Common myeloid progenitor, CD34-positive (primary cell): Measurements from ENCODE around the gene INSM2.

Experiments used
- CTCF ChIA-PET: fragments of 350-600 bp; sonication (Branson Sonifier 250); formaldehyde crosslinking; loops from one replicate; lab custom pipeline; 2021; ENCODE audit warnings: antibody characterized with exemption; lab: Charles Lee
- POLR2A ChIA-PET: fragments of 350-600 bp; sonication (Branson Sonifier 250); formaldehyde crosslinking; loops from one replicate; lab custom pipeline; 2021; ENCODE audit warnings: antibody characterized with exemption; lab: Charles Lee
- DNase-seq, 3 donors: peaks; one replicate each; pipeline versions ENCODE4 v3.0.0 to v3.0.0-alpha.2; 2013
- H3K27ac ChIP-seq, 2 experiments: 1 replicate in 1 of 2; 2 replicates in 1 of 2; pipeline ENCODE4 v1.7.0; 2013; ENCODE audit warnings: inconsistent platforms in 2 of 2, low read length in 2 of 2, mild to moderate bottlenecking in 2 of 2, low read depth in 1 of 2, moderate library complexity in 1 of 2; ENCODE audit not compliant: severe bottlenecking in 2 of 2, insufficient read depth in 1 of 2, poor library complexity in 1 of 2
- H3K27me3 ChIP-seq, 5 experiments: replicated peaks in 2 of 5; 1 replicate in 3 of 5; 2 replicates in 2 of 5; pipeline versions ENCODE4 v1.6.1 to v1.7.0; 2013; ENCODE audit warnings: low read length in 4 of 5, mild to moderate bottlenecking in 2 of 5, moderate library complexity in 2 of 5, inconsistent platforms in 1 of 5; ENCODE audit not compliant: insufficient read depth in 5 of 5, control insufficient read depth in 4 of 5
- H3K36me3 ChIP-seq, 4 experiments: 1 replicate in 2 of 4; 2 replicates in 2 of 4; pipeline versions ENCODE4 v1.6.1 to v1.7.0; 2013; ENCODE audit warnings: low read length in 3 of 4, control low read depth in 1 of 4, mild to moderate bottlenecking in 1 of 4; ENCODE audit not compliant: control insufficient read depth in 4 of 4, insufficient read depth in 4 of 4
- H3K4me1 ChIP-seq, 4 experiments: 1 replicate in 3 of 4; 2 replicates in 1 of 4; pipeline versions ENCODE4 v1.6.1 to v1.7.1; 2013; ENCODE audit warnings: low read length in 3 of 4, mild to moderate bottlenecking in 3 of 4, control low read depth in 1 of 4, inconsistent platforms in 1 of 4, moderate library complexity in 1 of 4; ENCODE audit not compliant: control insufficient read depth in 4 of 4, insufficient read depth in 4 of 4; ENCODE audit errors: control extremely low read depth in 1 of 4
- H3K4me3 ChIP-seq, 7 experiments: 1 replicate in 4 of 7; 2 replicates in 3 of 7; pipeline versions ENCODE4 v1.5.1 to v1.7.0; 2013; ENCODE audit warnings: mild to moderate bottlenecking in 7 of 7, low read length in 6 of 7, moderate library complexity in 6 of 7, inconsistent platforms in 2 of 7, low read depth in 2 of 7, control low read depth in 1 of 7; ENCODE audit not compliant: insufficient read depth in 4 of 7, control insufficient read depth in 1 of 7; ENCODE audit errors: extremely low read depth in 1 of 7
- H3K9me3 ChIP-seq, 5 experiments: 1 replicate in 4 of 5; 2 replicates in 1 of 5; pipeline versions ENCODE4 v1.6.1 to v1.7.1; 2013; ENCODE audit warnings: low read length in 4 of 5, mild to moderate bottlenecking in 2 of 5, inconsistent platforms in 1 of 5, low read depth in 1 of 5, moderate library complexity in 1 of 5; ENCODE audit not compliant: control insufficient read depth in 4 of 5, insufficient read depth in 2 of 5; ENCODE audit errors: control extremely low read depth in 1 of 5
- WGBS: methylation state at CpG from one replicate; pipeline ENCODE4 v1.1.5; 2013; ENCODE audit not compliant: insufficient coverage; 5-methylcytosine and 5-hydroxymethylcytosine counted together

Gene INSM2

GRCh38 chr14:35543006-35543405 is 9.0 kb downstream of the INSM2 start:
- Histone ChIP-seq H3K9me3 (no peaks in the 10 kb centered on the region), H3K4me3 (no peak overlapping the region), H3K27me3 (no peaks in the 10 kb centered on the region), H3K36me3 (peaks cover 0 to 3% (median 0%) of the 10 kb centered on the region in 4 experiments), H3K4me1 (no peaks in the 10 kb centered on the region), H3K27ac (no peak overlapping the region)
- no peak for DNase-seq
- ChIA-PET POLR2A (no interaction called here), CTCF (interaction anchor here (0.7 to 1.2 kb wide), 2 partner anchors 9 to 32 kb away, joined by 3 to 4 read pairs; no protein-coding TSS in a partner anchor)
- 100% methylated on average over 4 of the region's 5 CpGs for WGBS

- POLR2A ChIA-PET: no interaction called here
Observed at GRCh38 chr14:35549551-35549950, 15.6 kb downstream of the INSM2 start.

DNA sequence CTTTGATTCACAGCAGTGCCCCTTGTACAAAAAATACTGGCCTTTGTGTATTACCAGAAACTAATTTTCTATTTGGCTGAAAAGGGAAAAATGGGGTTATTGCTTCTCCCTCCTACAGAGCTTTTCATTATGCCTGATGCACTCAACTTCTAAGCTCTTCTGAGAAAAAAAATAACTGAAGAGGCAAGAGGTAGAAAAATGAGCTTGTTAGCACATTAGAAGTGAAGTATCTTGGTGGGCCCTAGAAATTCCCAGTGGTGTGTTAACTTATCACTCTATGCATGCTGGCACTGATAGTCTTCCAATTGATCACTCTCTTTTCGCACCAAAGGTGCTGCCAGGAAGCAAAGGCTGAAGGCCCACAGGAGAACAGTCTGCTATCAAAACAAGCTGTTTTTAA is 17.1 kb downstream of the INSM2 start:
- no peaks in the 10 kb centered on the region for H3K4me1 ChIP-seq
- H3K4me3 ChIP-seq: no peak overlapping the region
- no peaks in the 10 kb centered on the region for H3K27me3 ChIP-seq
- POLR2A ChIA-PET: no interaction called here
- H3K36me3 ChIP-seq: no peaks in the 10 kb centered on the region
- H3K9me3 ChIP-seq: no peaks in the 10 kb centered on the region
- CTCF ChIA-PET: interaction anchor here (0.6 kb wide), 1 partner anchor 1598 kb away, joined by 3 read pairs; no protein-coding TSS in a partner anchor
- DNase-seq: no peak
- 100% methylated on average over 1 of the region's 1 CpG for WGBS
- H3K27ac ChIP-seq: no peak overlapping the region

More at GRCh38 chr14:35549551-35549950, 15.6 kb downstream of the INSM2 start:
- no peak overlapping the region for H3K4me3 ChIP-seq
- H3K27me3 ChIP-seq: no peaks in the 10 kb centered on the region
- no peaks in the 10 kb centered on the region for H3K9me3 ChIP-seq
- CTCF ChIA-PET: no interaction called here
- WGBS: 100% methylated on average over 1 of the region's 4 CpGs
- no peaks in the 10 kb centered on the region for H3K4me1 ChIP-seq
- H3K27ac ChIP-seq: no peak overlapping the region
- no peak for DNase-seq
- H3K36me3 ChIP-seq: no peaks in the 10 kb centered on the region

GRCh38 chr14:35553808-35554207 is 19.8 kb downstream of the INSM2 start:
- ChIA-PET POLR2A (no interaction called here), CTCF (no interaction called here)
- Histone ChIP-seq H3K27me3 (no peaks in the 10 kb centered on the region), H3K9me3 (no peaks in the 10 kb centered on the region), H3K36me3 (no peaks in the 10 kb centered on the region), H3K4me3 (no peak overlapping the region), H3K27ac (no peak overlapping the region), H3K4me1 (no peaks in the 10 kb centered on the region)
- DNase-seq: no peak
- no CpG with 5 or more reads among the region's 1 CpG for WGBS

- H3K4me3 ChIP-seq: no peak overlapping the region
- H3K4me1 ChIP-seq: no peaks in the 10 kb centered on the region
- CTCF ChIA-PET: no interaction called here
- H3K36me3 ChIP-seq: no peaks in the 10 kb centered on the region
- no peak overlapping the region for H3K27ac ChIP-seq
- no peaks in the 10 kb centered on the region for H3K27me3 ChIP-seq
- no peaks in the 10 kb centered on the region for H3K9me3 ChIP-seq
- WGBS: 100% methylated on average over 1 of the region's 1 CpG
- no peak for DNase-seq
- POLR2A ChIA-PET: no interaction called here
Observed at GRCh38 chr14:35556548-35556947, 22.6 kb downstream of the INSM2 start.

- POLR2A ChIA-PET: no interaction called here
Observed at GRCh38 chr14:35557221-35557747, 23.3 kb downstream of the INSM2 start.

DNA sequence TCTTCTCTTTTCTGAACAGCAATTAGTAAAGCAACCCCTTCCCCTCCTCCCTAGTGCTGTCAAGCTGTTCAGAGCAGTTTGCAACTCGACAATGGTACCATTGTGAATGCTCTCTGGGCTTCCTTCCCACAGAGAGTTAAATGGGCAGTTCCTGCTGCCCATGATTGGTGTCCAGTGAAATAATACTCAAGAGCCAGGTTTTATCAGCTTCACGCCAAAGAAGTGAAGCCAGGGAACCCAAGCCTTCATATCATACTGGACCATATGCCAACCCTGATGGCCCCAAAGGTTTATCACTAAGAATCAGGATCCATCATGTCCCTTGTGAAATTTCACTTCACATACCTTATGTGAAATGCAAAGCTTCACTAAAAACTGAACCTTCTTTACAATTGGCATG is 24.7 kb downstream of the INSM2 start:
- Histone ChIP-seq H3K4me3 (no peak overlapping the region), H3K27me3 (no peaks in the 10 kb centered on the region), H3K4me1 (no peaks in the 10 kb centered on the region), H3K27ac (no peak overlapping the region), H3K9me3 (no peaks in the 10 kb centered on the region), H3K36me3 (no peaks in the 10 kb centered on the region)
- no peak for DNase-seq
- ChIA-PET POLR2A (no interaction called here), CTCF (no interaction called here)
- WGBS: 100% methylated on average over 2 of the region's 2 CpGs

More at GRCh38 chr14:35557221-35557747, 23.3 kb downstream of the INSM2 start:
- Histone ChIP-seq H3K4me1 (no peaks in the 10 kb centered on the region), H3K9me3 (no peaks in the 10 kb centered on the region), H3K27ac (no peak overlapping the region), H3K36me3 (no peaks in the 10 kb centered on the region), H3K4me3 (no peak overlapping the region), H3K27me3 (no peaks in the 10 kb centered on the region)
- no peak for DNase-seq
- CTCF ChIA-PET: no interaction called here
